Stimulated activated naive CD8-positive, alpha-beta T cell treated with anti-CD3 and anti-CD28 coated beads, Interleukin-15, Interleukin-2, amounts not matched to agents 100 ng/mL and 50 ng/mL, for 24 hours (primary cell): ENCODE data around the gene GJC1.

Experiments used
- H3K27ac Mint-ChIP-seq: one replicate; pipeline ENCODE4 v1.8.0; 2021; ENCODE audit warnings: mild to moderate bottlenecking, mixed read lengths
- H3K27me3 Mint-ChIP-seq: one replicate; pipeline ENCODE4 v1.8.0; 2021; ENCODE audit warnings: mixed read lengths
- H3K36me3 Mint-ChIP-seq: one replicate; pipeline ENCODE4 v1.8.0; 2021; ENCODE audit warnings: low read depth, mixed read lengths
- H3K4me1 Mint-ChIP-seq: one replicate; pipeline ENCODE4 v1.8.0; 2021; ENCODE audit warnings: low read depth, mixed read lengths
- H3K4me3 Mint-ChIP-seq: one replicate; pipeline ENCODE4 v1.8.0; 2021; ENCODE audit warnings: mild to moderate bottlenecking, mixed read lengths
- H3K9me3 Mint-ChIP-seq: one replicate; pipeline ENCODE4 v1.8.0; 2021; ENCODE audit warnings: mixed read lengths

GJC1 gene

GRCh38 chr17:44854192-44854591, 24.1 kb upstream of the GJC1 start:
- no peaks in the 10 kb centered on the region for H3K9me3 Mint-ChIP-seq
- no peak overlapping the region for H3K27ac Mint-ChIP-seq
- H3K36me3 Mint-ChIP-seq: peaks cover 68% of the 10 kb centered on the region
- H3K4me3 Mint-ChIP-seq: no peak overlapping the region
- H3K27me3 Mint-ChIP-seq: no peaks in the 10 kb centered on the region
- H3K4me1 Mint-ChIP-seq: no peaks in the 10 kb centered on the region

- peaks cover 51% of the 10 kb centered on the region for H3K36me3 Mint-ChIP-seq
Measured at GRCh38 chr17:44850612-44851011, 20.5 kb upstream of the GJC1 start.

DNA sequence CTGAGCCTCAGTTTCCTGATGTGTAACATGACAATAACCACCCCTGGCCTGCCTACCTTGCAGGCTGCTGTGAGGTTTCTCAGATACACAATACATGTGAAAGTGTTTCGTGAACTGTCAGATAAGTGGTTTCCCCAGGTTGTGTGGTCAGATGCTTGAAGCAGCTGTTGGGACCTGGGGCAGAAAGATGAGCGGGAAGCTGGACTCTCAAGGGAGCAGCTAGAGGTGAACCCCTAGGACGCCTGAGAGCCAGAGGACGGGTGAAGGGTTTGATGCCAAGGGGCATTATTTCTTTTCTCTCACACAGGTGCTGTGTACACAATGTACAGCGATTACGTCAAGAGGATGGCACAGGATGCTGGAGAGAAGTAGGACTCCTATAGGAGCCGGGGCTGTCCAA, 19.9 kb upstream of the GJC1 start:
- Mint-ChIP-seq H3K27ac (no peak overlapping the region), H3K4me1 (no peaks in the 10 kb centered on the region), H3K36me3 (peaks cover 51% of the 10 kb centered on the region), H3K4me3 (no peak overlapping the region), H3K27me3 (no peaks in the 10 kb centered on the region), H3K9me3 (no peaks in the 10 kb centered on the region)

More at GRCh38 chr17:44850612-44851011, 20.5 kb upstream of the GJC1 start:
- Mint-ChIP-seq H3K4me3 (no peak overlapping the region), H3K27ac (peak overlapping the region; percentile 12), H3K27me3 (no peaks in the 10 kb centered on the region), H3K4me1 (no peaks in the 10 kb centered on the region), H3K9me3 (no peaks in the 10 kb centered on the region)

- Mint-ChIP-seq H3K4me1 (no peaks in the 10 kb centered on the region), H3K27me3 (no peaks in the 10 kb centered on the region), H3K4me3 (no peak overlapping the region), H3K27ac (no peak overlapping the region), H3K36me3 (peaks cover 43% of the 10 kb centered on the region), H3K9me3 (no peaks in the 10 kb centered on the region)
Measured at GRCh38 chr17:44848961-44849489, 18.9 kb upstream of the GJC1 start.

- H3K27ac Mint-ChIP-seq: no peak overlapping the region
- H3K36me3 Mint-ChIP-seq: peaks cover 36% of the 10 kb centered on the region
Measured at GRCh38 chr17:44848257-44848795, 18.2 kb upstream of the GJC1 start.

DNA sequence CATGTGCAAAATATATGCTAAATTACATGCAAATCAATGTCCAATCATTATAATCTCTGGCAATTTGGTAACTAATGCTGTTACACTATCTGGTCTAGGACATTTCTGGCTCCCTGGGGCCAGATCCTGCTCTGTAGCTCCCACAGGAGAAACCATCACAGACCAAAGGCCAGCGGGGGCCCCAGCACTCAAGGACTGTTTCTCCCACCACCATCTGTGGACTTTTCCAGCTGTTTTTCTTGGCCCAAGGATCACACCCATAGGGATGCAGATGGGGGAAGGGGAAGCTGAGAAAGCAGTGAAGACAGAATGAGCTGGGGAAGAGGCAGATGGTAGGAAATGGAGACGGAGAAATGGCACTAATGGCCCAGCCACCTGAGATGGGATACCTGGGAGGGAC, 17.5 kb upstream of the GJC1 start, which contains the start of gene HIGD1B:
Gene HIGD1B (plus strand): TSS at position 298 of the 400 bp plus-strand sequence. CDS start 270 bp downstream, outside the sequence.
- Mint-ChIP-seq H3K9me3 (no peaks in the 10 kb centered on the region), H3K4me3 (no peak within 1 kb of the TSS), H3K4me1 (no peaks in the 10 kb centered on the region), H3K27ac (no peak within 1 kb of the TSS), H3K36me3 (peaks cover 31% of the 10 kb centered on the region), H3K27me3 (no peaks in the 10 kb centered on the region)

More at GRCh38 chr17:44848257-44848795, 18.2 kb upstream of the GJC1 start:
- Mint-ChIP-seq H3K4me3 (no peak overlapping the region), H3K9me3 (no peaks in the 10 kb centered on the region), H3K4me1 (no peaks in the 10 kb centered on the region), H3K27me3 (no peaks in the 10 kb centered on the region)

DNA sequence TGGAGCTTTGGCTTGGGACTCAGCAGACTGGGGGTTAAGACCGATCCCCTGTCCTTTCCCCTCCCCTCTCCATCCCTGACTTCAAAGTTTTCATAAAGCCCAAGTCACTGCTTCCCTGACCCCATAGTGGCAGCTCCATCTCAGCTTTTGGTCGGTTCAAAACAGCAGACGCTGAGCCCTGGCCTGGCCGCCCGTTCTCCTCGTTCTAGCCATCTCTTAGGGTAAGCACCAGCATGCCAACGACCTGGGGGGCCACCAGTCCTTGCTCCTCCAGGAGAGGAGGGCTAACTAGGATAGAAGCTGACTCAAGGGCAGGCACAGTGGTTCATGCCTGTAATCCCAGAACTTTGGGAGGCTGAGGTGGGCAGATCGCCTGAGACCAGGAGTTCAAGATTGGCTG, 16.1 kb upstream of the GJC1 start:
- Mint-ChIP-seq H3K9me3 (no peaks in the 10 kb centered on the region), H3K4me3 (no peak overlapping the region), H3K27me3 (no peaks in the 10 kb centered on the region), H3K4me1 (peaks cover 8% of the 10 kb centered on the region), H3K27ac (no peak overlapping the region), H3K36me3 (peaks cover 21% of the 10 kb centered on the region)

- Mint-ChIP-seq H3K4me1 (peaks cover 18% of the 10 kb centered on the region), H3K36me3 (peaks cover 5% of the 10 kb centered on the region), H3K27ac (no peak overlapping the region), H3K27me3 (no peaks in the 10 kb centered on the region), H3K9me3 (no peaks in the 10 kb centered on the region), H3K4me3 (no peak overlapping the region)
Measured at GRCh38 chr17:44844390-44844830, 14.3 kb upstream of the GJC1 start.

DNA sequence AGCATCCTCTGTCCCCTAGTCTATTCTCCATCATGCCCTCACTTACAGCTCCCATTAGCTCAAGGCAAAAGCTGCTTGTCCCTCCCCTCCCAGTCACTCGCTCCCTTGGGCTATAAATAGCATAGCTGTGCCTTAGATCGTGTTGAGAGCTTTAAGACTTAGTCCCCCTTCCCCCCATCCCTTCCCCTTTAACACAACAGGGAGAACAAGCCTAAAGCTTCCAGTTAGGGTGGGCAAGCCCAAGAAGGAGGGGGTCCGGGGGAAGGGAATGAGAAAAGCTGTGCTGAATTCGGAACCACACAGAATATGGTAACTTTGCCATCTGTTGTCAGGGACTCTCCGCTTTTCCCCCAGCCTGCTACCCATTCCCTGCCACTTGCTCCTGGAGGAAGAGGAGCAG, 12.7 kb upstream of the GJC1 start:
- H3K27me3 Mint-ChIP-seq: no peaks in the 10 kb centered on the region
- H3K36me3 Mint-ChIP-seq: no peaks in the 10 kb centered on the region
- H3K9me3 Mint-ChIP-seq: no peaks in the 10 kb centered on the region
- no peak overlapping the region for H3K4me3 Mint-ChIP-seq
- H3K4me1 Mint-ChIP-seq: peaks cover 18% of the 10 kb centered on the region
- H3K27ac Mint-ChIP-seq: peak overlapping the region; percentile 24

- no peaks in the 10 kb centered on the region for H3K27me3 Mint-ChIP-seq
- no peaks in the 10 kb centered on the region for H3K9me3 Mint-ChIP-seq
- peak overlapping the region; percentile 68 for H3K27ac Mint-ChIP-seq
- H3K4me3 Mint-ChIP-seq: no peak overlapping the region
- no peaks in the 10 kb centered on the region for H3K36me3 Mint-ChIP-seq
- H3K4me1 Mint-ChIP-seq: peaks cover 18% of the 10 kb centered on the region
Measured at GRCh38 chr17:44840936-44841335, 10.8 kb upstream of the GJC1 start.

DNA sequence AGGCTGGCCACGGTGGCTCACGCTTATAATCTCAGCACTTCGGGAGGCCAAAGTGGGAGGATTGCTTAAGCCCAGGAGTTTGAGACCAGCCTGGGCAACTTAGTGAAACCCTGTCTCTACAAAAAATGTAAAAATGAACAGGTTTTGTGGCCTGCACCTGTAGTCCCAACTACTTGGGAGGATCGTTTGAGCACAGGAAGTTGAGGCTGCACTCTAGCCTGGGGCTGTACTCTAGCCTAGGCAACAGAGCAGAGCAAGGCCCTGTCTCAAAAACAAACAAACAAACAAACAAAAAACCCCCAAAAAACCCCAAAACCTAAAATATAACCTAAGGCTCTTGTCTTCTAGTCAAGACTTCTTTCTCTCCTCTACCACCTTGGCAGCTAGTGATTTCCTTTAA, 10.2 kb upstream of the GJC1 start:
- H3K4me1 Mint-ChIP-seq: peaks cover 18% of the 10 kb centered on the region
- H3K27ac Mint-ChIP-seq: no peak overlapping the region
- no peaks in the 10 kb centered on the region for H3K36me3 Mint-ChIP-seq
- H3K9me3 Mint-ChIP-seq: no peaks in the 10 kb centered on the region
- no peak overlapping the region for H3K4me3 Mint-ChIP-seq
- H3K27me3 Mint-ChIP-seq: no peaks in the 10 kb centered on the region

DNA sequence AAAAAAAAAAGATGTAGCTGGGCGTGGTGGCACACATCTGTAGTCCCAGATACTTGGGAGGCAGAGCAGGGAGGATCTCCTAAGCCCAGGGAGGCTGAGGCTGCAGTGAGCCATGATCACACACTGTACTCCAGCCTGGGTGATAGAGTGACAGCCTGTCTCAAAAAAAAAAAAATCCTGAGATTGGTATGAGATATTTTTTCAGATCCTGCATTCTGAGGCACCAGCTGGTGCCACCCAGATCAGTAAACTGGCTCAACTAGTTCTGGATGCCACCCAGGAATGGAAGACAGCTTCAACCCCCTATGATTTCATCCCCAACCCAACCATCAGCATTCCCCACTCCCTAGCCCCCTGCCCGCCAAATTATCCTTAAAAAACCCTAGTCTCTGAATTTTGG, 7.1 kb upstream of the GJC1 start:
- no peak overlapping the region for H3K27ac Mint-ChIP-seq
- H3K4me1 Mint-ChIP-seq: peaks cover 18% of the 10 kb centered on the region
- peaks cover 19% of the 10 kb centered on the region for H3K27me3 Mint-ChIP-seq
- H3K36me3 Mint-ChIP-seq: no peaks in the 10 kb centered on the region
- H3K4me3 Mint-ChIP-seq: no peak overlapping the region
- H3K9me3 Mint-ChIP-seq: no peaks in the 10 kb centered on the region

DNA sequence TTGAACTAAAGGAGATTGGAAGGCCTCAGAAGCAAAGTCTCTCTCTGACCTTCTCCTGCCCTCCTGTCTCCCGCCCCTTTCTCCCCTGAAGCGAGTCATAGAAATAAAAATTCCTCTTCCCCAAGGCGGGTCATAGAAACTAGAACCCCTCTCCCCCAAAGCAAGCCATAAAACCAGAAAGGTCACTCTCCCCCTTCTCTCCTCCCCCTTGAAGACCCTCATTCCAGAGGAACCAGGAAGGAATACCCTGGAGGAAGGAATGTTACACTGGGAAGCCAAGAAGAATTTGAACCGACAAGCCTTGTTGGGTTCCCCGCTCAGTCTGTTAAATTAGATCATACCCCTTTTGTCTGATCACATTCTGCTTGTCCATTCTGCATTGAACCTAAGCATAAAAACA, 2.7 kb upstream of the GJC1 start:
- Mint-ChIP-seq H3K4me1 (peaks cover 16% of the 10 kb centered on the region), H3K9me3 (no peaks in the 10 kb centered on the region), H3K36me3 (no peaks in the 10 kb centered on the region), H3K4me3 (no peak overlapping the region), H3K27me3 (peaks cover 47% of the 10 kb centered on the region), H3K27ac (no peak overlapping the region)

GRCh38 chr17:44831371-44831770, 1.3 kb upstream of the GJC1 start:
- H3K4me1 Mint-ChIP-seq: peaks cover 16% of the 10 kb centered on the region
- no peaks in the 10 kb centered on the region for H3K9me3 Mint-ChIP-seq
- no peak overlapping the region for H3K27ac Mint-ChIP-seq
- peaks cover 61% of the 10 kb centered on the region for H3K27me3 Mint-ChIP-seq
- H3K4me3 Mint-ChIP-seq: no peak overlapping the region
- no peaks in the 10 kb centered on the region for H3K36me3 Mint-ChIP-seq

GRCh38 chr17:44830359-44831288, 537 bp upstream of the GJC1 start:
- Mint-ChIP-seq H3K27ac (peak overlapping the region; percentile 81), H3K4me3 (peak overlapping the region; percentile 69), H3K27me3 (peaks cover 62% of the 10 kb centered on the region), H3K36me3 (no peaks in the 10 kb centered on the region), H3K9me3 (no peaks in the 10 kb centered on the region), H3K4me1 (peaks cover 16% of the 10 kb centered on the region)
